GM19324 (cell line): ENCODE data around the gene LRRC4C.

Experiments used
- ATAC-seq: cut with Tn5 transposase; IDR thresholded peaks from one replicate; pipeline ENCODE4 v1.9.1; 2021; ENCODE audit warnings: mild to moderate bottlenecking, moderate library complexity; ENCODE audit not compliant: unreplicated experiment, low FRiP score

Gene LRRC4C

GRCh38 chr11:41431784-41432183 lies 27.7 kb downstream of the LRRC4C start:
- ATAC-seq: no peak

- no peak for ATAC-seq
Observed at GRCh38 chr11:41419901-41420300, 39.6 kb downstream of the LRRC4C start.

- ATAC-seq: no peak
Observed at GRCh38 chr11:41414771-41415440, 44.5 kb downstream of the LRRC4C start.

DNA sequence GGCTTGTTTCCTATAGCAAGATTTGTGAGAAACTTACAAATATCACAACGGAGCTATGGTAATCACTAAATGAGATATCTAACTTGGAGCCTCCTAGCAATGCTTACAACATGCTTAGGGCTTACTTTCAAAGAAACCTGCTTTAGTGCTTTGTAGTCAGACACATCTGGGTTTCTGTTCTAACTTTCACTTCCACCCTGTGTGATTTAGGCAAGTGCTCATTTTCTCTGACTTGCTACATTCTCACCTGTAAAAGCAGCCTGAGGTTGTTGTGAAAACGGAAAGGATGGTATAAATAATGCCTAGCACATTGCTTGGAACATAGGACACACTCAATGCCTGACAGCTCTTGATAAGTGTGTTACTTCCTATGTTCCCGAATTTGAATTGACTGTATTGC lies 45.6 kb downstream of the LRRC4C start:
- ATAC-seq: no peak

- no peak for ATAC-seq
Observed at GRCh38 chr11:41405812-41406211, 53.6 kb downstream of the LRRC4C start.

DNA sequence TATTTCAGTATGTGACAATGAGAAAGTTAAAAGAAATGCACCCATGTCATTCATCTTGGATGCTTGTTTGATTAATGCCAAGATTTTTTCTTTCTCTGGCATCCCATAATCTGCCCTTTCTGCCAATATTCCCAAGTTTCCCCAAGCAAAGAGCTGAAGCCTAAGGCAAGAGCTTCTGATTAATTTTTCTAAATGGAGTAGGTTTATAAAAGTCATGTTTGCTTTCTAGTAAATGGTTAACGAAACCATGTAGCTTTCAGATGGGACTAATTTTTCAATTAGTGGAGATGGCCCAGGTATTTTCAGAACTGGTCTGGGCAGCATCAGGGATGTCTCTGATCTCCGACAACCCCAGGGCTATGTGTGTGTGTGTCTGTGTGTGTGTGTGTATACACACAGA lies 55.3 kb downstream of the LRRC4C start:
- ATAC-seq: no peak

DNA sequence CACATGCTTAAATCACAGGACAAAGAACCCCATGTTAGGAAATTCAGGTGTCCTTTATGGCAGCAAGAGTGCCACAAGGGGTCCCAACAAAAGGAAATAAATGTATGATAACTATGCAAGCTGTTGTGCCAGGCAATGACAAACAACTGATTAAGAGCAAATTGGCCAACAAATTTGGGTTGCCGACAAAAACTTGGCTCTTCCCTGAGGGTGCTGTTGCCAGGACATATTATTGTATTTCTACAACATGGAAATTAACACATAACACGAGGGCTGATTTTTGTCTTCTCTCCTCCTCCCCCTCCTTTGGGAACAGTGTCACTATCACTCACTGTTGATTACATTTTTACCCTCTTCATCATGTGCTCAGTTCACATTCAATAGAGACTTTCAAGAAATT lies 56.0 kb downstream of the LRRC4C start:
- no peak for ATAC-seq

DNA sequence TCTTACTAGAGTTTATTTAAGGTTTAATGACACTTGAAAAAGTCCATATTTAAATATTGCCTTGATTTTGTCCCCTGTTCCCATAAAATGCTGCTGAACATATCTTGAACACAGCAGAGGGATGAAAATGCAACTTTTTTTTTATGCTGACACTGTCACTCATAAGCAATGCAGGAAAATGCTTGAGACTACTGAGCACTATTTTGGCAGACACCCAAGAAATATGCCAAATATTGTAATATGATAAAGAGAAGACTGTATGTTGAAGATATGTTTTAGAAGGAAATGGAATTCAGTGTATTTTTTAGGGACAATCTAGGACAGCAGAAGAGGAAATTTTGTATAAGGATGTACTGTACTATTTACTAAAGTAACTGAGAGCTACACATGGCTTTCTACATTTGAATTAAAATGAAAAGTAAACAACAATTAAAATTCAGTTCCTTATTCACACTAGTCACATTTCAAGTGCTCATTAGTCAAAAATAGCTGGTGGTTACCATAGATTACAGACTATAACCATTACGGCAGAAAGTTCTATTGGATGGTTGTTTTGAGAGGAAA lies 58.6 kb downstream of the LRRC4C start:
- ATAC-seq: no peak

- no peak for ATAC-seq
Observed at GRCh38 chr11:41400124-41400523, 59.3 kb downstream of the LRRC4C start.

- ATAC-seq: no peak
Observed at GRCh38 chr11:41399323-41399722, 60.1 kb downstream of the LRRC4C start.

- ATAC-seq: no peak
Observed at GRCh38 chr11:41398175-41398574, 61.3 kb downstream of the LRRC4C start.

DNA sequence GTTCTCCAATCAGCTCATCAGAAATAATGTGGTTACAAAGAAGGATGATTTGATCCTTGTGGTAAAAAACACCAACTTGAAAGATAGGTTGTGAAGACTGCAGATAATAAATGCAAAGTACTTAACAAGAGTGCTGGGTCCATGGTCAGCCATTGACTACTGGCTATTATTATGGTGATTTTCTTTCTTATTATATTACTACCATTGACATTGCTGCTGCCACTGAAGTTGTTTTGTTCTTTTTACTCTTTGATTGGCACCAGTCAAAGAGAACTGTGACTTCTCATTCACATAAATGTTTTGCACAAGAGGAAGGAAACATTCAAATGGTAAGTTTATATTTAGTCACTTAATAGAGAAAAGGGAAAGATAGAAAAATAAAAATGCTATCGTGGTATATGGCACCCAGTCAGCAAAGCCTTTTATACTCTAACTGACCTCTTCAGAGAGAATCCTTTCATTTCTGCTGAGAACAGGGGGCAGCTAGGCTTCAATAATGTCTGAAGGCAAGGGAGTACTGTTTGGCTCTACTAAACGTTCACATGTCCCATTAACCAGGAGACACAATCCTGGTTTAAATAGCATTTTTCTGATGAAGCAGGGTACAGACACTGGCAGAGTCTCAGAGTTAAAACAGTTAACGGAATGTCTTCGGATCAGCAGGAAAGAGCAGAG lies 64.8 kb downstream of the LRRC4C start:
- no peak for ATAC-seq

GRCh38 chr11:41392596-41392995 lies 66.9 kb downstream of the LRRC4C start:
- no peak for ATAC-seq

GRCh38 chr11:41389623-41390130 lies 69.8 kb downstream of the LRRC4C start:
- ATAC-seq: no peak

GRCh38 chr11:41384329-41384728 lies 75.1 kb downstream of the LRRC4C start:
- ATAC-seq: no peak

GRCh38 chr11:41383768-41384167 lies 75.7 kb downstream of the LRRC4C start:
- ATAC-seq: no peak

GRCh38 chr11:41382927-41383326 lies 76.5 kb downstream of the LRRC4C start:
- no peak for ATAC-seq

- no peak for ATAC-seq
Observed at GRCh38 chr11:41379084-41379483, 80.4 kb downstream of the LRRC4C start.

GRCh38 chr11:41377709-41378394 lies 81.6 kb downstream of the LRRC4C start:
- no peak for ATAC-seq

DNA sequence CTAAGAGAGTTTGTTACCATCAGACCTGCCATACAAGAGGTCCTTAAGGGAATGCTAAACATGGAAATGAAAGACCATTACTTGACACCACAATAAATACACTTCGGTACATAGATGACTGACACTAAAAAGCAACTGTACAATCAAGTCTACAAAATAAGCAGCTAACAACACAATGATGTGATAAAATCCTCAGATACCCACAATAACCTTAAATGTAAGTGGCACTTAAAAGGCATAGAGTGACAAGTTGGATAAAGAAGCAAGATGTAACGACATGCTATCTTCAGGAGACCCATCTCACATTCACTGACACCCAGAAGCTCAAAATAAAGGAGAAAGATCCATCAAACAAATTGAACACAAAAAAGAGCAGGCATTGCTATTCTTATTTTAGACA lies 107.6 kb downstream of the LRRC4C start:
- no peak for ATAC-seq

GRCh38 chr11:41346042-41346441 lies 113.4 kb downstream of the LRRC4C start:
- no peak for ATAC-seq
